ENCODE measurements around the gene TSPAN33.
"Not testable (repeated sequence)": the region's sequence is repeated elsewhere in the genome, so short reads cannot be mapped to it uniquely, and the experiment has no call there.

TSPAN33 gene

DNA sequence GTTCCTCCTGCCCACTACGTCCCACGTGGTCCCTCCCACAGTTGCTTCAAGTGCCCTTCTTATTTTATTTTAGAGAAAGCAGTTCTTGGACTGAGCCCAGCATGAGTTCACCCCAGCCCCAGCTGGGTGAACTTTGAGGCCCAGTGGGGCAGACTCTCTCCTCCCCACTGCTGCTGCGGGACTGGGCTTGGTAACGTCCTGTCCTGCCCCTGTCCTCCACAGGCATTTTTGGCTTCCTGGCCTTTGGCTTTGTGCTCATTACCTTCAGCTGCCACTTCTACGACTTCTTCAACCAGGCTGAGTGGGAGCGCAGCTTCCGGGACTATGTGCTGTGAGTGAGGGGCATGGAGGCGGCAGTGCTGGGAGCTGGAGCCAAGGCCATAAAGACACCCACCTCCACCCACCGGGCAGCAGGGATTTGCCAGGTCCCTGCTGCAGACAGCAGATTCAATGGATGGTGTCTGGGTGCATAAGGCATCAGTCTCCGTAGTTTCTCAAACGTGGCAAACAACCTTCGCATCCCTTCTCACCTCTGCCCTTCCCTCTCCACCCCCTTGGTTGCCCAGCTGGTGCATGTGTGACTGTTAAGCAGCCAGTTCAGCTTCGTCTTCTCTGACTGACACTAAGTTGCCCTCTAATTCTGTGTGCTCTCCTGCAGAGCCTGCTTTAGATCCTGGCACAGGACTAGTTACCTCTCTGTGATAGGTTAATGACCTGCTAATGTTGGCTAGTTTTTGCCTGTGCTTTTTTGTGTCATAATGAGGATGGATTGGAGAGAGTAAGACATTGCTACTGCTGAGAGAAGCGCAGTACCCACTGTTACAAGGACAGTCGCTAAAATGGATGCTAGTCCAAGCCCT lies 64.8 kb downstream of the TSPAN33 start:
- no peak for DNase-seq

DNA sequence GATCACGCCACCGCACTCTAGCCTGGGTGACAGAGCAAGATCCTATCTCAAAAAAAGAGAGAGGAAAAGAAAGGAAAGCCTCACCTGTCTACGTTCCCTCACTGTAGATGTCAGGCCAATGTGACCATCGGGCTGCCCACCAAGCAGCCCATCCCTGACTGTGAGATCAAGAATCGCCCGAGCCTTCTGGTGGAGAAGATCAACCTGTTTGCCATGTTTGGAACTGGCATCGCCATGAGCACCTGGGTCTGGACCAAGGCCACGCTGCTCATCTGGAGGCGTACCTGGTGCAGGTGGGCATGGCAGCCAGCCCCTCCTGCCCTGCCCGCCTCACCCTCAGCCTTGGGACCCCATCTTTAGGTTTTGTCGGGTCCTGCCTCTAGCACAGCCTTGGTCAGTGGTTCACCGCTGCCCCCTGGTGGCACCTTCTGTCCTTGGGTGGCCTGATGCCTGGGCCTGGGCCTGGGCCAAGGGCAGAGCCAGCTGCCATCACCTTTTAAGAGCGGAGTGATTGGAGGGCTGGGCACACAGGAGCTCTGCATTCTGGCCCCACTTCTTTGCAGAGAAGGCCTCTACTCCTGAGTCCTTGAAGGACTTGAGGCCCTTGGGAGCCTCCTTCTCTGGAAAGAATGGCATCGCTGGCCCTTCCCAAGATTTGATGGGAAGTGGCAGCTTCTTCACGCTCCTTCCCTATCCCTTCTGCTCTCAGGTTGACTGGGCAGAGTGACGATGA lies 65.9 kb downstream of the TSPAN33 start:
- DNase-seq, result peak; percentile 23 to 58

DNA sequence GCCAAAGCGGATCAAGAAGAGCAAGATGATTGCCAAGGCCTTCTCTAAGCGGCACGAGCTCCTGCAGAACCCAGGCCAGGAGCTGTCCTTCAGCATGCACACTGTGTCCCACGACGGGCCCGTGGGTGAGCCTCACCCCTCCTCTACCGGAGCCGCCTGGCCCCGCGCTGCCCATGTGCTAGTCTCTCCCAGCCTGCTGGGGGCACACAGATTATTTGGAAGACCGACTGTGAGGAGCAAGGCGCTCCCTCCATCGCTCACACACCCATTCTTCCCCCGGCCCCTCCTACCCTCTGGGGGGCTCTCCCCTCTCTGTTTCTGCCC lies 66.4 kb downstream of the TSPAN33 start:
- no peak for DNase-seq

DNA sequence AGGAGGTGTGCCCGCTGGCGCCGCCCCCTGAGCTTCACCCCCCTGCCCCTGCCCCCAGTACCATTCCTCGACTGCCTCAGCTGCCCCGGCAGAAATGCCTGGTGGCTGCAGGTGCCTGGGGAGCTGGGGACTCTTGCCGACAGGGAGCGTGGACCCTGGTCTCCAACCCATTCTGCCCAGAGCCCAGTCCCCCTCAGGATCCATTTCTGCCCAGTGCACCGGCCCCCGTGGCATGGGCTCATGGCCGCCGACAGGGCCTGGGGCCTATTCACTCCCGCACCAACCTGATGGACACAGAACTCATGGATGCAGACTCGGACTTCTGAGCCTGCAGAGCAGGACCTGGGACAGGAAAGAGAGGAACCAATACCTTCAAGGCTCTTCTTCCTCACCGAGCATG lies 67.6 kb downstream of the TSPAN33 start:
- no peak for DNase-seq

DNA sequence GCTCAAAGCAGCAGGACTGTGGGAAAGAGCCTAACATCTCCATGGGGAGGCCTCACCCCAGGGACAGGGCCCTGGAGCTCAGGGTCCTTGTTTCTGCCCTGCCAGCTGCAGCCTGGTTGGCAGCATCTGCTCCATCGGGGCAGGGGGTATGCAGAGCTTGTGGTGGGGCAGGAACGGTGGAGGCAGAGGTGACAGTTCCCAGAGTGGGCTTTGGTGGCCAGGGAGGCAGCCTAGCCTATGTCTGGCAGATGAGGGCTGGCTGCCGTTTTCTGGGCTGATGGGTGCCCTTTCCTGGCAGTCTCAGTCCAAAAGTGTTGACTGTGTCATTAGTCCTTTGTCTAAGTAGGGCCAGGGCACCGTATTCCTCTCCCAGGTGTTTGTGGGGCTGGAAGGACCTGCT lies 68.1 kb downstream of the TSPAN33 start:
- DNase-seq, result no peak

DNA sequence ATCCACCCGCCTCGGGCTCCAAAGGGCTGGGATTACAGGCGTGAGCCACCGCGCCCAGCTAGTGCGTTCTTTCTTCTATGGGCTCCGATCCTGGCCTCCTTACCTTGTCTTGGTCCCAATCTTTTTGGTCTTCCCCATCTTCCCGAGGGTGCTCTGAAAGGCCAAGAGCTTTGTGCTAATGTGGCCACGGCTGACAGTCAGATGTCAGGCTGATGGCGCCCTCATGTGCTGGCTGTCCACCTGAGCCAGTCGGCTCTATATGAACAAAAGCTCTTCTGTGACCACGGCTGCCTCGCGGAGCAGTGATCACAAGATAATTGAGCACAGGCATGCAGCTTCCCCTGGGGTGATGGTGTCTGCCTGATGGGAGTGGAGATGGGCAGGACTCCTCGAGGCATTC lies 69.3 kb downstream of the TSPAN33 start:
- DNase-seq, result peak; percentile 16 to 55

DNA sequence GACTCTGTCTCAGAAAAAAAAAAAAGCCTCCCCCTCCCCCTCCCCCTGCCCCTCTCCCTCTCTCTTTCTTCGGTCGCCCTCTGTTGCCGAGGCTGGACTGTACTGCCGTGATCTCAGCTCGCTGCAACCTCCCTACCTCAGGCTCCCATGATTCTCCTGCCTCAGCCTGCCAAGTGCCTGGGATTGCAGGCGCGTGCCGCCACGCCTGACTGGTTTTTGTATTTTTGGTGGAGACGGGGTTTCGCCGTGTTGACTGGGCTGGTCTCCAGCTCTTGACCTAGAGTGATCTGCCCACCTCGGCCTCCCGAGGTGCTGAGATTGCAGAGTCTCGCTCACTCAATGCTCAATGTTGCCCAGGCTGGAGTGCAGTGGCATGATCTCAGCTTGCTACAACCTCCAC lies 71.2 kb downstream of the TSPAN33 start:
- not testable (repeated sequence) for DNase-seq

DNA sequence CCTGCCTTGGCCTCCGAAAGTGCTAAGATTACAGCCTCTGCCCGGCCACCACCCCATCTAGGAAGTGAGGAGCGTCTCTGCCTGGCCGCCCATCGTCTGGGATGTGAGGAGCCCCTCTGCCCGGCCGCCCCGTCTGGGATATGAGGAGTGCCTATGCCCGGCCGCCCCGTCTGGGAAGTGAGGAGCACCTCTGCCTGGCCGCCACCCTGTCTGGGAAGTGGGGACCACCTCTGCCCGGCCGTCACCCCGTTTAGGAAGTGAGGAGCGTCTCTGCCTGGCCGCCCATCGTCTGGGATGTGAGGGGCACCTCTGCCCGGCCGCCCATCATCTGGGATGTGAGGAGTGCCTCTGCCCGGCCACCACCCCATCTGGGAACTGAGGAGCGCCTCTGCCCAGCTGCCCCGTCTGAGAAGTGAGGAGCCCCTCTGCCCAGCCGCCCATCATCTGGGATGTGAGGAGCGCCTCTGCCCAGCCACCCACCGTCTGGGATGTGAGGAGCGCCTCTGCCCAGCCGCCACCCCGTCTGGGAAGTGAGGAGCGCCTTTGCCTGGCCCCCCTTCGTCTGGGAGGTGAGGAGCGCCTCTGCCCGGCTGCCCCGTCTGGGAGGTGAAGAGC lies 71.7 kb downstream of the TSPAN33 start:
- not testable (repeated sequence) for DNase-seq

DNA sequence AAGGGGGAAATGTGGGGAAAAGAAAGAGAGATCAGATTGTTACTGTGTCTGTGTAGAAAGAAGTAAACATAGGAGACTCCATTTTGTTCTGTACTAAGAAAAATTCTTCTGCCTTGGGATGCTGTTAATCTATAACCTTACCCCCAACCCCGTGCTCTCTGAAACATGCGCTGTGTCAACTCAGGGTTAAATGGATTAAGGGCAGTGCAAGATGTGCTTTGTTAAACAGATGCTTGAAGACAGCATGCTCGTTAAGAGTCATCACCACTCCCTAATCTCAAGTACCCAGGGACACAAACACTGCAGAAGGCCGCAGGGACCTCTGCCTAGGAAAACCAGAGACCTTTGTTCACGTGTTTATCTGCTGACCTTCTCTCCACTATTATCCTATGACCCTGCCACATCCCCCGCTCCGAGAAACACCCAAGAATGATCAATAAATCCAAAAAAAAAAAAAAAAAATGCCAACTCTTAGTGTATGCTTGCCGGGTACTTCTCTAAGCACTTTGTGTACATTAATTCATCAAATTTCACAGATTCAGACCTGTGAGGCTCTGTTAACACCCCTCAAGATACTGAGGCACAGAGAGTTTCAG lies 72.4 kb downstream of the TSPAN33 start:
- not testable (repeated sequence) for DNase-seq

DNA sequence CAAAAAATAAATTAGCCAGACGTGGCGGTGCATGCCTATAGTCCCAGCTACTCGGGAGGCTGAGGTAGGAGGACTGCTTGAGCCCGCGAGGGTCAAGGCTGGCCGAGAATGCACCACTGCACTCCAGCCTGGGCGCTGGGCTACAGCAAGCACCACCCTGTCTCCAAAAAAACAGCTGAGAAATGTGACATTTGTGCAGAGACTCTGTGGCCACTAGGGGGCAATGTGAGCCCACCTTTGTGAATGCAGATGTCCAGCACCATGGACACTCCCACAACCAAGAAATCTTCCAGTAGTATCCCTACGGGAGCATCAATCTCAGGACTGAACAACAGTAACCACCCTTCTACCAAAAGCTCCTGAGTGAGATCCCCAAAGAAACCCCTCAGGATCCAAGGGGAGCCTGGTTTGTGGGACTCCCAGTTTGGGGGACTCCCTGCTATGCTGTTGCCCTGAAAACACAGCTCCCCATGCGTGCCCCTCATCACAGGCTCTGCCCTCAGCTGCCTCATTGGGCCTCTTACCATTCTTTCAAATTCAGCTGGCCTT lies 74.1 kb downstream of the TSPAN33 start:
- DNase-seq, result peak; percentile 65 to 88

DNA sequence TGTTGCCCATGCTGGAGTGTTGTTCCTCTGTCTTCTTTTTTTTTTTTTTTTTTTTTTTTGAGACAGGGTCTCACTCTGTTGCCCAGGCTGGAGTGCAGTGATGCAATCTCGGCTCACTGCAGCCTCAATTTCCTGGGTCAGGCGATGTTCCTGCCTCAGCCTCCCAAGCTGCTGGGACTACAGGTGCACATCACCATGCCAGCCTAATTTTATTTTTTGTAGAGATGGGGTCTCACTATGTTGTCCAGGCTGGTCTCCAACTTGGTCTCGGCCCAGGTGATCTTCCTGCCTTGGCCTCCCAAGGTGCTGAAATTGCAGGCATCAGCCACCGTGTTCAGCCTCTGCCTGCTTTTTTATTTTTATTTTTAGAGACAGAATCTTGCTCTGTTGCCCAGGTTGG lies 74.7 kb downstream of the TSPAN33 start:
- not testable (repeated sequence) for DNase-seq
